ENCODE measurements around the gene SPP1.

The SPP1 gene

DNA sequence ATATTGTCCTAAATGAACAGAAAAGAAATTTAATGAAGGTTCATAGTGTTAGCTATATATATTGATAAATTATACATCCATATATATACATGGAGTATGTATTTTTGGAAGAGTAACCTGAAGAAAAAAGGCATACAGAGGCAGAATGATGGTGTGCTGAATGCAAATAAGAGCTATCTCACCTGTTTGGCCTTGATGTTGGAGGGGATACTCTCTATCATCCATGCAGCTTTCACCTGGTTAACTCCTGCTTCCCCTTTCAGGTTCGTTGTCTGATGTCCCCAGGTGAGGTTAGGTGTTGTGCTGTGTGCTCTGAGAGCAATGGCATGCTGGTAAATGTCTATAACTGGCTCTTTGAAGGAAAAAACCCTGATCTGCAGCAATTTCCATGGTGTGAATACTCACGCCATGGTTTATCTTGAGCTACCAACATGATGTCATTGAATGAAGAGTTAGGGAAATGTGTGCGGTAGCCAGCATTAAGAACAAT lies 31.8 kb upstream of the SPP1 start:
- H3K4me3 Mint-ChIP-seq, result no peak overlapping the region
- peaks cover 2% of the 10 kb centered on the region for H3K27me3 Mint-ChIP-seq
- H3K4me1 Mint-ChIP-seq, result no peaks in the 10 kb centered on the region
- no peak for DNase-seq (ENCODE audit: low spot score in 2 of 2)
- H3K36me3 Mint-ChIP-seq, result no peaks in the 10 kb centered on the region
- no peaks in the 10 kb centered on the region for H3K9me3 Mint-ChIP-seq
- no peak for ATAC-seq (ENCODE audit: low read depth)
- H3K27ac Mint-ChIP-seq, result no peak overlapping the region

DNA sequence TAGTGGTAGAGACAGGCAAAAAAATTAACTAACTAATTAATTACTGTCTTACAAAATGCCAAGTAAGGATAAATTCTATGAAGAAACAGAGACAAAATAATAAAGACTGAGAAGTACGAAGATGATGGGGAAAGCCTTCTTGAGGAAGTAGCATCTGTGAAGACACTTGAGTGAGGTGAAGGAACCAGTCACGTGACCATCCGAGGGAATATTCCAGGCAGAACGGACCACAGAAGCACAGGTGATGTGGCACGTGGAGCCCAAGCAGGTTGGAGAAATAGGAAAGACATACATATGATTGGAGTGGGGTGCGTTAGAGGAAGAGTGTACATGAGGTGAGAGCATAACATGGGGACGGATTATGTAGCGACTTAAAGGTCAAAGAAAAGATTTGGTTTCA lies 30.5 kb upstream of the SPP1 start:
- H3K9me3 Mint-ChIP-seq, result no peaks in the 10 kb centered on the region
- peaks cover 2% of the 10 kb centered on the region for H3K27me3 Mint-ChIP-seq
- ATAC-seq (ENCODE audit: low read depth) (no peak), DNase-seq (ENCODE audit: low spot score in 2 of 2) (no peak)
- no peaks in the 10 kb centered on the region for H3K36me3 Mint-ChIP-seq
- H3K27ac Mint-ChIP-seq, result no peak overlapping the region
- no peaks in the 10 kb centered on the region for H3K4me1 Mint-ChIP-seq
- H3K4me3 Mint-ChIP-seq, result no peak overlapping the region

DNA sequence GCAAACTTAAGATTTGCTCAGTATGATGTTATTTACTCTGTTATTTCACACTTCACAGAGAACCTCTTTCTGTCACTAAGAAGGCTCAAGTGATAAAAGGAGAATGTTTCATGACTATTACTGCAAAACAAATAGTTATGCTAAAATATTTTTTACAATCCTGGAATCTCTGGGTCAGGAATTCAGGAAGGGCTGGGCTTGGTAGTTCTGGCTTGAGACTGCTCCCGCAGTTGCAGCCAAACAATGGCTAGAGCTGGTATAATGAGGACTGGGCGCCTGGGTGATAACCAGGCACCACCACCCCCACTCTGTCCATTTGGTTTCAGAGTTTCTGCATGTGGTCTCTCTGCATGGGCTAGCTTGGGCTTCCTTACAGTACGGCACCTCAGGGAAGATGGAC lies 28.7 kb upstream of the SPP1 start:
- DNase-seq (ENCODE audit: low spot score in 2 of 2), result no peak
- peaks cover 2% of the 10 kb centered on the region for H3K4me1 Mint-ChIP-seq
- H3K4me3 Mint-ChIP-seq, result no peak overlapping the region
- H3K27ac Mint-ChIP-seq, result no peak overlapping the region
- ATAC-seq (ENCODE audit: low read depth), result no peak
- H3K36me3 Mint-ChIP-seq, result no peaks in the 10 kb centered on the region
- H3K27me3 Mint-ChIP-seq, result peaks cover 2% of the 10 kb centered on the region
- no peaks in the 10 kb centered on the region for H3K9me3 Mint-ChIP-seq

- Mint-ChIP-seq H3K4me1 (peaks cover 2% of the 10 kb centered on the region), H3K27me3 (peaks cover 2% of the 10 kb centered on the region), H3K36me3 (no peaks in the 10 kb centered on the region), H3K4me3 (no peak overlapping the region), H3K27ac (no peak overlapping the region), H3K9me3 (no peaks in the 10 kb centered on the region)
- DNase-seq (ENCODE audit: low spot score in 2 of 2), result no peak
- no peak for ATAC-seq (ENCODE audit: low read depth)
Observed at GRCh38 chr4:87947381-87948160, 27.9 kb upstream of the SPP1 start.

- Mint-ChIP-seq H3K27ac (no peak overlapping the region), H3K4me1 (peaks cover 2% of the 10 kb centered on the region), H3K27me3 (peaks cover 1% of the 10 kb centered on the region), H3K9me3 (no peaks in the 10 kb centered on the region), H3K4me3 (no peak overlapping the region), H3K36me3 (no peaks in the 10 kb centered on the region)
- DNase-seq (ENCODE audit: low spot score in 2 of 2), result no peak
- ATAC-seq (ENCODE audit: low read depth), result no peak
Observed at GRCh38 chr4:87949961-87950360, 25.6 kb upstream of the SPP1 start.

GRCh38 chr4:87950493-87950892 lies 25.0 kb upstream of the SPP1 start:
- Mint-ChIP-seq H3K9me3 (no peaks in the 10 kb centered on the region), H3K4me3 (no peak overlapping the region), H3K27ac (no peak overlapping the region), H3K27me3 (peaks cover 1% of the 10 kb centered on the region), H3K4me1 (peaks cover 2% of the 10 kb centered on the region), H3K36me3 (no peaks in the 10 kb centered on the region)
- no peak for ATAC-seq (ENCODE audit: low read depth)
- DNase-seq (ENCODE audit: low spot score in 2 of 2), result no peak

- H3K4me3 Mint-ChIP-seq, result no peak overlapping the region
- H3K27me3 Mint-ChIP-seq, result peaks cover 1% of the 10 kb centered on the region
- H3K27ac Mint-ChIP-seq, result no peak overlapping the region
- DNase-seq (ENCODE audit: low spot score in 2 of 2), result no peak
- no peaks in the 10 kb centered on the region for H3K9me3 Mint-ChIP-seq
- H3K4me1 Mint-ChIP-seq, result peaks cover 2% of the 10 kb centered on the region
- no peaks in the 10 kb centered on the region for H3K36me3 Mint-ChIP-seq
- no peak for ATAC-seq (ENCODE audit: low read depth)
Observed at GRCh38 chr4:87950936-87951511, 24.5 kb upstream of the SPP1 start.

GRCh38 chr4:87953826-87954225 lies 21.7 kb upstream of the SPP1 start:
- no peak overlapping the region for H3K4me3 Mint-ChIP-seq
- ATAC-seq (ENCODE audit: low read depth), result no peak
- no peak for DNase-seq (ENCODE audit: low spot score in 2 of 2)
- peaks cover 1% of the 10 kb centered on the region for H3K27me3 Mint-ChIP-seq
- peaks cover 2% of the 10 kb centered on the region for H3K4me1 Mint-ChIP-seq
- H3K9me3 Mint-ChIP-seq, result no peaks in the 10 kb centered on the region
- no peaks in the 10 kb centered on the region for H3K36me3 Mint-ChIP-seq
- no peak overlapping the region for H3K27ac Mint-ChIP-seq

GRCh38 chr4:87956501-87956900 lies 19.0 kb upstream of the SPP1 start:
- Mint-ChIP-seq H3K9me3 (no peaks in the 10 kb centered on the region), H3K27me3 (peaks cover 1% of the 10 kb centered on the region), H3K4me1 (no peaks in the 10 kb centered on the region), H3K36me3 (no peaks in the 10 kb centered on the region), H3K4me3 (no peak overlapping the region), H3K27ac (no peak overlapping the region)
- ATAC-seq (ENCODE audit: low read depth) (no peak), DNase-seq (ENCODE audit: low spot score in 2 of 2) (no peak)

DNA sequence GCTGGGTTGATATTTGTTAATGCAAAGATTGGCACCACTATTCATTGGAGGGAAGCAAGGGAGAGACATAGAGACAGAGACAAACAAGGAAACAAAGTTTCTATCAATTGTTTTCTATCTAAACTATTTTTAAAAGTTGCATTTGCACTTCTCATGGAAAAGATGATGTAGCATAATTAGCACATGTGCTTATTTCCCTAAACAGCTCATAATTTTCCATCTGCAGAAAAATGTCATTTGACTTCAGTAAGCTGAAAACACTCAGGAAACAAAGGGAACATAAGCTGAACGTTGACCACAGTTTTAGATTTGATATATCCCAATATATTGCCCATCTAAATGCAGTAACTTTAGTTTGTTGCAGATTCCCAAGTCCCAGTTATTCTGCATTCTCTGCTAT lies 18.5 kb upstream of the SPP1 start:
- Mint-ChIP-seq H3K9me3 (no peaks in the 10 kb centered on the region), H3K4me1 (no peaks in the 10 kb centered on the region), H3K27ac (no peak overlapping the region), H3K4me3 (no peak overlapping the region), H3K36me3 (no peaks in the 10 kb centered on the region), H3K27me3 (peaks cover 1% of the 10 kb centered on the region)
- no peak for DNase-seq (ENCODE audit: low spot score in 2 of 2)
- ATAC-seq (ENCODE audit: low read depth), result no peak

DNA sequence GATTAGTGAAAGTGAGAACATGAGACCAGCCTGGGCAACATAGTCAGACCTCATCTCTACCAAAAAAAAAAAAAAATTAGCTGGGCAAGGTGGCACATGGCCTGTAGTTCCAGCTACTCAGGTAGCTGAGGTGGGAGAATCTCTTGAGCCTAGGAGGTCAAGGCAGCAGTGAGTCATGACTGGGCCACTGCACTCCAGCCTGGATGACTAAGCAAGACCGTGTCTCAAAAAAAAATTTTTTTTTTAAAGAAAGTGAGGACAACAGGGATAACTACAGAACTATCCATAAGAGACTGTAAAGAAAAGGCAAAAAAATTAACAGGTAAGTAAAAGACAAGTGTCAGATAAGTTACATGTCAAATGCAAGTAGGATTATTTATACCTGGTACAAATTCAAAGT lies 13.5 kb upstream of the SPP1 start:
- no peaks in the 10 kb centered on the region for H3K36me3 Mint-ChIP-seq
- H3K4me1 Mint-ChIP-seq, result no peaks in the 10 kb centered on the region
- peaks cover 3% of the 10 kb centered on the region for H3K27me3 Mint-ChIP-seq
- H3K4me3 Mint-ChIP-seq, result no peak overlapping the region
- DNase-seq (ENCODE audit: low spot score in 2 of 2) (no peak), ATAC-seq (ENCODE audit: low read depth) (no peak)
- H3K27ac Mint-ChIP-seq, result no peak overlapping the region
- H3K9me3 Mint-ChIP-seq, result no peaks in the 10 kb centered on the region

DNA sequence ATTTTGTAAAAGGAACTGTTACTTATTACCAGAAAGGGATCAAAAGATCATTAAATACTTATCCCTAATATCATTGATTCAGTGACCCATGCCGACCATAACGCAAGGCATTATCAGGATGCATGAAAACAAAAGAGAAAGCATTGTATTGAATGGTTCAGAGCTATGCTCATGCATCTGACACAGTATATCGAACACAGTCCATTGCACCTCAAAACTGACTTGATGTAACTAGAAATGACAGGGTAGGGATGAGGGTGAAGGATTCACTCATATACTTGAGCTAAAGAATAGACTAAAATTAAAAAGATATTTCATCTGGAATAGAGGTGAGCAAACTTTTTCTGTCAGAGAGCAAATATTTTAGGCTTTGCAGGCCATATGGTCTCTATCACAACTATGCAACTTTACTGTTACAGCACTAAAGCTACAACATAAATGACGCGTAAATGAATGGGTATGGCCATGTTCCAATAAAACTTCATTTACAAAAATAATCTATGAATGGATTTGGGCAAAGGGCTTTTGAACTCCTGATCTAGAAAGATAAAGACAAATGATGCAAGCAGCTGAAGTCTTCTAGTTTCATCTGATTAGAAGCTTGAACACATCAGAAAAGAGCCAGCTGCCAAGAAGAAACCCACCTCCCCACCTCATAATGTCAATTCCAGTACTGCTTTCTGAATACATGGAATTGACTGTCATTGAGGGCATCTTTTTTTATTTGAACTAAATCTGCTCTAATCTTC lies 12.9 kb upstream of the SPP1 start:
- no peak overlapping the region for H3K4me3 Mint-ChIP-seq

GRCh38 chr4:87965501-87965975 lies 10.0 kb upstream of the SPP1 start:
- no peaks in the 10 kb centered on the region for H3K36me3 Mint-ChIP-seq
- ATAC-seq (ENCODE audit: low read depth) (no peak), DNase-seq (ENCODE audit: low spot score in 2 of 2) (no peak)
- no peaks in the 10 kb centered on the region for H3K4me1 Mint-ChIP-seq
- no peaks in the 10 kb centered on the region for H3K9me3 Mint-ChIP-seq
- no peak overlapping the region for H3K4me3 Mint-ChIP-seq
- H3K27me3 Mint-ChIP-seq, result peaks cover 9% of the 10 kb centered on the region
- no peak overlapping the region for H3K27ac Mint-ChIP-seq

More for the DNA sequence above, 12.9 kb upstream of the SPP1 start:
- no peaks in the 10 kb centered on the region for H3K4me1 Mint-ChIP-seq
- H3K27ac Mint-ChIP-seq, result no peak overlapping the region
- no peaks in the 10 kb centered on the region for H3K36me3 Mint-ChIP-seq
- peaks cover 5% of the 10 kb centered on the region for H3K27me3 Mint-ChIP-seq
- ATAC-seq (ENCODE audit: low read depth) (no peak), DNase-seq (ENCODE audit: low spot score in 2 of 2) (no peak)
- H3K9me3 Mint-ChIP-seq, result no peaks in the 10 kb centered on the region

- peaks cover 11% of the 10 kb centered on the region for H3K27me3 Mint-ChIP-seq
- ATAC-seq (ENCODE audit: low read depth) (no peak), DNase-seq (ENCODE audit: low spot score in 2 of 2) (no peak)
- no peaks in the 10 kb centered on the region for H3K4me1 Mint-ChIP-seq
- no peak overlapping the region for H3K4me3 Mint-ChIP-seq
- H3K36me3 Mint-ChIP-seq, result no peaks in the 10 kb centered on the region
- no peaks in the 10 kb centered on the region for H3K9me3 Mint-ChIP-seq
- no peak overlapping the region for H3K27ac Mint-ChIP-seq
Observed at GRCh38 chr4:87966095-87966496, 9.4 kb upstream of the SPP1 start.
